Cardiac fibroblast (primary cell): ENCODE results near the gene FAF1.

Source experiments
- DNase-seq, 2 donors: peaks; one replicate each; pipeline versions ENCODE4 v3.0.0 to v3.0.0-alpha.2; 2010; ENCODE audit warnings: low read depth in 2 of 2
- H3K4me3 ChIP-seq, 2 donors: replicated peaks in 1 of 2; 1 replicate in 1 of 2; 2 replicates in 1 of 2; pipeline ENCODE4 v1.5.1; 2011; ENCODE audit warnings: low read depth in 2 of 2, low read length in 2 of 2, mild to moderate bottlenecking in 2 of 2, moderate library complexity in 1 of 2
- TF ChIP-seq, protein P1 (sequence below): IDR thresholded peaks from one replicate; pipeline ENCODE4 v1.5.1; 2011; ENCODE audit warnings: low read depth, mild to moderate bottlenecking, low read length, inconsistent platforms

Gene FAF1

DNA sequence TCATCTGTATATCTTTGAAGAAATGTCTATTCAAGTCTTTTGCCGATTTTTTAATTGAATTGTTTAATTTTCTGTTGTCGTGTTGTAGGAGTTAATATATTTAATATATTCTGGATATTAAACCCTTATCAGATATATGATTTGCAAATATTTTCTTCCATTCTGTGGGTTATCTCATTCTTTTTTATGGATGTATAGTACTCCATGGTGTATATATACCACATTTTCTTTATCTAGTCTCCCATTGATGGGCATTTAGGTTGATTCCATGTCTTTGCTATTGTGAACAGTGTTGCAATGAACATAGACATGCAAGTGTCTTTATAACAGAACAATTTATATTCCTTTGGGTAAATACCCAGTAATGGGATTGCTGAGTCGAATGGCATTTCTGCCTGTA, 436.5 kb downstream of the FAF1 start:
- TF ChIP-seq, protein P1, sequence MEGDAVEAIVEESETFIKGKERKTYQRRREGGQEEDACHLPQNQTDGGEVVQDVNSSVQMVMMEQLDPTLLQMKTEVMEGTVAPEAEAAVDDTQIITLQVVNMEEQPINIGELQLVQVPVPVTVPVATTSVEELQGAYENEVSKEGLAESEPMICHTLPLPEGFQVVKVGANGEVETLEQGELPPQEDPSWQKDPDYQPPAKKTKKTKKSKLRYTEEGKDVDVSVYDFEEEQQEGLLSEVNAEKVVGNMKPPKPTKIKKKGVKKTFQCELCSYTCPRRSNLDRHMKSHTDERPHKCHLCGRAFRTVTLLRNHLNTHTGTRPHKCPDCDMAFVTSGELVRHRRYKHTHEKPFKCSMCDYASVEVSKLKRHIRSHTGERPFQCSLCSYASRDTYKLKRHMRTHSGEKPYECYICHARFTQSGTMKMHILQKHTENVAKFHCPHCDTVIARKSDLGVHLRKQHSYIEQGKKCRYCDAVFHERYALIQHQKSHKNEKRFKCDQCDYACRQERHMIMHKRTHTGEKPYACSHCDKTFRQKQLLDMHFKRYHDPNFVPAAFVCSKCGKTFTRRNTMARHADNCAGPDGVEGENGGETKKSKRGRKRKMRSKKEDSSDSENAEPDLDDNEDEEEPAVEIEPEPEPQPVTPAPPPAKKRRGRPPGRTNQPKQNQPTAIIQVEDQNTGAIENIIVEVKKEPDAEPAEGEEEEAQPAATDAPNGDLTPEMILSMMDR, result no peak
- no peak overlapping the region for H3K4me3 ChIP-seq
- DNase-seq, result no peak

GRCh38 chr1:50522691-50523342, 437.2 kb downstream of the FAF1 start:
- H3K4me3 ChIP-seq, result no peak overlapping the region
- TF ChIP-seq, protein P1, result no peak
- no peak for DNase-seq

DNA sequence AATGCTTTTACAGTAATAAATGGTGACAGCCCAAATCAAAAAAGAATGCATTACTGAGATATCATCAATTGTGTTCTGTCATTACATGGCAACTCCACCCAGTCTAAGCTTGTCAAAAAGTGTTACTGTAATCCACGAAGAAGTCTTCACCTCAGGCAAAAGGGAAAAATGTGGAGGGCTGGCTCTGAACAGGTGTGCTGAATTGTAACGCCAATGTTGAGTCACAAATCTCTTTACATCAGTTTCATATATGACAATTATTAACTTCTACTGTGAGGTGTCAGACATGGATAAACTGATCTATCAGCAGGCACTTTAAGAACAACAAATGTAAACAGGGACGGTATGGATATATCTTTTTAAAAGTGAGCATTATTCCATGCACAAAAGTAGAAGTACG, 438.4 kb downstream of the FAF1 start:
- no peak for DNase-seq
- TF ChIP-seq, protein P1, result no peak
- no peak overlapping the region for H3K4me3 ChIP-seq

DNA sequence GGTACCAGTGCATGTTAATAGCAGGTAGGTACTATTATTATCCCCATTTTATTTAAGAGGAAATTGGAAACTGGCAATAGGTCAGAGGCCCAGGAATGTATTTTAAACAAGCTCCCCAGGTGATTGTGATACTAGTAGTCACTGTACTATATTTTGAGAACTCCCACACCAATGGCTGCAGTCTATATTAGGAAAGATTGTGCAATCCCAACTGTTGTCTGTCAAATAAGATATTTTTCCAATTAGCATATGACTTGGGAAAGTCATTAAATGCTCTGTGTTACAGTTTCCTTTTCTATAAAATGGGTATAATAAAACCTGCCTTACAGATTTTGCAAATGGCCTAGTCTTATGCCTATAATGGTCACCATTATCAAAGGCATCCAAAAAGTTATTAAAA, 442.6 kb downstream of the FAF1 start:
- TF ChIP-seq, protein P1, result no peak
- H3K4me3 ChIP-seq, result no peak overlapping the region
- DNase-seq, result no peak

- no peak overlapping the region for H3K4me3 ChIP-seq
- no peak for DNase-seq
- TF ChIP-seq, protein P1, result no peak
Measured at GRCh38 chr1:50516056-50516455, 444.0 kb downstream of the FAF1 start.

DNA sequence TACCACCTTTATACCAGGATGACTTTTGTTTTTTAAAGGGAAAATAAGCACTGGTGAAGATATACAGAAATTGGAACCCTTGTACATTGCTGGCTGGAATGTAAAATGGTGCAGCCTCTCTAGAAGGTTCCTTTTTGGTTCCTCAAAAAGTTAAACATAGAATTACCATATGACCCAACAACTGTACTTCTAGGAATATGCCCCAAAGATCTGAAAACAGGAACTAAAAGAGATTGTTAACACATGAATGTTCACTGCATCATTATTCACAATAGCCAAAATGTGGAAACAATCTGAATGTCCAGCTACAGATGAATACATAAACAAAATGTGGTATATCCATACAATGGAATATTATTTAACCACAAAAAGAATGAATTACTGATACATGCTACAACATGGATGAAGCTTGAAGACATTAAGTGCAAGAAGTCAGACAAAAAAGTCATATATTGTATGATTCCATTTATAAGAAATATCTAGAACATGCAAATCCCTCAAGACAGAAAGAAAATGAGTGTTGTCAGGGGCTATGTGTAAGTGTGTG, 452.0 kb downstream of the FAF1 start:
- TF ChIP-seq, protein P1, result no peak
- H3K4me3 ChIP-seq, result no peak overlapping the region
- no peak for DNase-seq

GRCh38 chr1:50505427-50505826, 454.6 kb downstream of the FAF1 start:
- TF ChIP-seq, protein P1, result no peak
- H3K4me3 ChIP-seq, result no peak overlapping the region
- DNase-seq, result no peak
